HCEC 1CT (cell line): ENCODE results near the gene NF2.
"Not testable (repeated sequence)": the region's sequence is repeated elsewhere in the genome, so short reads cannot be mapped to it uniquely, and the experiment has no call there.

Experiments
- DNase-seq: peaks from one replicate; pipeline ENCODE4 v3.0.0-alpha.2; 2017

The NF2 gene

DNA sequence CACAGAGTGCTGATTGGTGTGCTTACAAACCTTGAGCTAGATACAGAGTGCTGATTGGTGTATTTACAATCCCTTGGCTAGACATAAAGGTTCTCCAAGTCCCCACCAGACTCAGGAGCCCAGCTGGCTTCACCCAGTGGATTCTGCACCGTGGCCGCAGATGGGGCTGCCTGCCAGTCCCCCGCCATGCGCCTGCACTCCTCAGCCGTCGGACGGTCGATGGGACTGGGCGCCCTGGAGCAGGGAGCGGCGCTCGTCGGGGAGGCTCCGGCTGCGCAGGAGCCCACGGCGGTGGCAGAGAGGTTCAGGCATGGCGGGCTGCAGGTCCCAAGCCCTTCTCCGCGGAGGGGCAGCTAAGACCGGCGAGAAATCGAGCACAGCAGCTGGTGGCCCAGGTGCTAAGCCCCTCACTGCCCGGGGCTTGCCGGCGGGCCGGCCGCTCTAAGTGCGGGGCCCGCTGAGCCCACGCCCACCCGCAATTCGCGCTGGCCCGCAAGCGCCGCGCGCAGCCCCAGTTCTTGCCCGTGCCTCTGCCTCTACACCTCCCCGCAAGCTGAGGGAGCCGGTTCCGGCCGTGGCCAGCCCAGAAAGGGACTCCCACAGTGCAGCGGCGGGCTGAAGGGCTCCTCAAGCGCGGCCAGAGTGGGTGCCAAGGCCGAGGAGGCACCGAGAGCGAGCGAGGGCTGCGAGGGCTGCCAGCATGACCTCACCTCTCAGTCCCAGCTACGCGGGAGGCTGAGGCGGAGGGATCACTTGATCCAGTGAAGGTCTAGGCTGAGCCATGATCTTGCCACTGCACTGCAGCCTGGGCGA lies 5.4 kb upstream of the NF2 start:
- DNase-seq, result not testable (repeated sequence)

DNA sequence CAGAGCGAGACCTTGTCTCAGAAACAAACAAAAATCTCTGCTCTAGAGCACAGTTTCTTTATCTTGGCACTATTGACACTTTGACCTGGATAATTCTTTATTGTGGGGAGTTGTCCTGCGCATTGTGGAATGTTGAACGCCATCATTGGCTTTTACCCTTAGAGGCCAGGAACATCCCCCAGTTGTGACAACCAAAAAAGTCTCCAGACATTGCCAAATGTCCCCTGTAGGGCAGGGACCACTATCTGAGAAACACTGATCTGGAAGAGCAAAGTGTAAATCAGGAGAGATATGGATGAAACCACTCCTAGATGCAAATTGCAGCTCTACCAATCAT lies 4.8 kb upstream of the NF2 start:
- DNase-seq, result no peak

DNA sequence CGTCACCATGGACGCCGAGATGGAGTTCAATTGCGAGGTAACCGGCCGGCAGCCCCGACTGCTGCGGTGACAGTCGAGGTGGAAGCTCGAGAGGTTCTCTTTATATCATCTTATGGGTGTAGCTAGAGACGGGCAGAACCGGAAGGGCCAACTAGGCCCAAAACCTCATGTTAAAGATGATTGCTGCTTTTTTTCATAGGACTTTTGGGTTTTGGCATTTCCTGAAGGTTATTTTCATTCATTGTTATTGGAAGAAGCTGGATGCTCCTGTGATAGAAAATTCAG lies 585 bp downstream of the NF2 start:
- peak; percentile 23 for DNase-seq

DNA sequence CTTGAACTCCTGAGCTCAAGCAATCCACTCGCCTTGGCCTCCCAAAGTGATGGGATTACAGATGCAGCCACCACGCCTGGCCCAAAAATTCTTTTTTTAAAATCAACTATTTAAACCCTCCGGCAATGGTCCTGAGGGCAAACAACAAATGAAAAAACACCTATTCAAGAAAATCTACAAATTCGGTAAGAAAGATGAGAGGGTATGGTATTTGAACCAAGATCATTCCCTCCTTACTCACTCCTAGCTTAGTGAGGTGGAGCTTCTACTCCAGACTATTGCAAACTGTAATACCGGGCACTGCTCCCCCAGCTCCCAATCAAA lies 2.1 kb downstream of the NF2 start:
- no peak for DNase-seq

DNA sequence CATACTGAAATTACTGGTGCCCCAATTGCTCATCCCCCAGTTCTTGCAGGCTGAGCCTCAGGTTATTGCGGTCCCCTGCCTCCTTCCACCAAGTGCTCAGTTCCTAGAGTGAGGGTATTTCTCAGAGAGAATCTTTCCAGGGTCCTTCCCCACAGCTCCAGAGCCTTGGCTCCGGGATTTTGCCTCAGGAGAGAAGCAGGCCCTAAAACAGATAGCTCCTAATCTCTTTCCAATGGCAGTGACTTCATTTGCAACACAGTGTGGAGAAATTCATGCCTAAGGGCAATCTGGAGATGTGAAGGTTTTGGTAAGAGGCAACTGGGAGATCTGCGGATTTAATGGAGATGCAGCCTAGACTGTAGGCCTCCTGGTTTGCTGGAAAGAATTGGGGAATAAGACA lies 2.9 kb downstream of the NF2 start:
- no peak for DNase-seq

DNA sequence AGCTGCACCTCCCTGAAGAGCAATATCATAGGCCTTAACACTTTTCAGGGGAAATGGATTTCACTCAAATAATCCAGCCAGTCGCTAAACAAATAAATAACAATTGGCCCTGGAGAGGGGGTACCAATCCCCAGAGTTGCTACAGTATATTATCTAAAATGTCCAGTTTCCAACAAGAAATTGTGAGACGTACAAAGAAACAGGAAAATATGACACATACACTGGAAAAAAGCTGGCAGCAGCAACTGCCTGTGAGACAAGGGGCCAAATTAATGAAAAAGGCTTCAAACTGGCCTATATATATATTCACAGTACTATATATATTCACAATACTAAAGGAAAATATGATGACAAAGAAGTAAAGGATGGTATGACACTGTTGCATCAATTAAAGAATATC lies 4.0 kb downstream of the NF2 start:
- DNase-seq, result no peak

DNA sequence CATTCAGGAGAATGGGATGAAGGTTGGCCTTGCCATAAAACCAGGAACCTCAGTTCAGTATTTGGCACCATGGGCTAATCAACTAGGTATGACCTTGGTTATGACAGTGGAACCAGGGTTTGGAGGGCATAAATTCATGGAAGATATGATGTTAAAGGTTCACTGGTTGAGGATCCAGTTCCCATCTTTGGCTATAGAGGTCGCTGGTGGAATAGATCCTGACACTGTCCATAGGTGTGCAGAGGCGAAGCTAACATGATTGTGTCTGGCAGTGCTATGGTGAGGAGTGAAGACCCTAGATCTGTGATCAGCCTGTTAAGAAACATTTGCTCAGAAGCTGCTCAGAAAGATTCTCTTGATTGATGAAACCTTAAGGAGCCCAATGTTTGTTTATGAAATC lies 5.7 kb downstream of the NF2 start:
- no peak for DNase-seq

DNA sequence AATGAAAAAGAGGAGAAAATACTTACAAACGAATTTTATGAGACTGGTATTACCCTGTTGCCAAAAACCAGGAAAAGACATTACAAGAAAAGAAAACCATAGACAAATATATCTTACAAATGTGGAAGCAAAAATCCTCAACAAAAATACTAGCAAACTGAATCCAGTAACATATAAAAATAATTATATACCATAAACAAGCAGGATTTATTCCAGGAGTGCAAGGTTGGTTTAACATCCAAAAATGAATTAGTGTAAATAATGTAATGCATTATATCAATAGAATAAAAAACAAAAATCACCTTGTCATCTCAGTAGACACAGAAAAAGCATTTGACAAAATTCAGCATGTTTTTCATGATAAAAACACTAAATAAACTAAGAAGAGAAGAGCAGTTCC lies 7.3 kb downstream of the NF2 start:
- no peak for DNase-seq

DNA sequence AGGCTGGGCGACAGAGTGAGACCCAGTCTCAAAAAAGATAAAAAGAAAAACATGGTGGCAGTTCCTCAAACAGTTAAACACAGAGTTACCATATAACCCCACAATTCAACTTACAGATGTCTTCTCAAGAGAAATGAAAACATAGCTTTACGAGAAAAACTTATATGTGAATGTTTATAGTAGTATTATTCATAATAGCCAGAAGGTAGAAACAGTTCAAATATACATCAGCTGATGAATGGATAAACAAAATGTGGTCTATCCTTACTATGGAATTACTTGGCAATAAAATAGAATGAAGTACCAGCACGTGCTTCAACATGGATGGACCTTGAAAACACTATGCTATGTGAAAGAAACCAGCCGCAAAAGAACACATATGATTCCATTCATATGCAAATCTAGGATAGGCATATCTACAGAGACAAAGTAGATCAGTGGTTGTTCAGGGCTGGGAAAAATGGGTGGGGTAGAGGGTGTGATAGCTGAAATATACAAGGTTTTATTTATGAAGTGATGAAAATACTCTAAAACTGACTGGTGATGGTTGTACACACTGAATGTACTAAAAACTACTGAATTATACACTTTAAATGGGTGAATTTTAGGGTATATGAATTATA lies 12.4 kb downstream of the NF2 start:
- DNase-seq, result no peak

DNA sequence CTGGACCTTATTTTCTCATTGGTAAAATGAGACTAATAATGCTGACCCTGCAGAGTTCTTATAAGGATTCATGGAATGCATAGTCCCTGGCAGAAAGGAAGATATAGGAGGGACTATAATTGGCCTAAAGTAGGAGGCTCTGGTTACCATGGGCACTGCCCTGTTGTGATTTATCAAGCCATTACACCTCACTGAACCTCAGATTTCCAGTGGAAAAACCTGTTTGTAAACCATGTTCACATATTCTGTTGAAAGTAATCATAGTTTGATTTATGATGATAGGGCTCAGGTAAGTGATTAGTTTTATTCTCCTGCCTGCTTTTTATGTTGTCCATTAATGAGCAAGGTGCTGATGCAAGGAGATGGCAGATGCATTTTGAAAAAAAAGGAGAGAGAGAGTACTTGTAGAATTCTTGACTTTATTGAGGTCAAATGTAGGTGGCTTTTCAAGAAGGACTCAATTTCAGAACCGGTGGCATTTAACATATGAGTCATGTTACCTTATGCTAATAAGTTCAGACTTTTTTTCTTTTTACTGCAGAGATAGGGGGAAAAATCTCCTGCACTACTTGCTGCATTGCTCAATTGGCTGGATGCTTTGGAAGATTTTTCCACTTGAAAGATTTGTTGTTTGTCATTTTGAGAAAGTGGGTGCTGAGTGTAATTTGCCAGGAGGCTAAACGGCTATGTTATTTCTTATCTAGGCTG lies 14.6 kb downstream of the NF2 start:
- peak; percentile 29 for DNase-seq

DNA sequence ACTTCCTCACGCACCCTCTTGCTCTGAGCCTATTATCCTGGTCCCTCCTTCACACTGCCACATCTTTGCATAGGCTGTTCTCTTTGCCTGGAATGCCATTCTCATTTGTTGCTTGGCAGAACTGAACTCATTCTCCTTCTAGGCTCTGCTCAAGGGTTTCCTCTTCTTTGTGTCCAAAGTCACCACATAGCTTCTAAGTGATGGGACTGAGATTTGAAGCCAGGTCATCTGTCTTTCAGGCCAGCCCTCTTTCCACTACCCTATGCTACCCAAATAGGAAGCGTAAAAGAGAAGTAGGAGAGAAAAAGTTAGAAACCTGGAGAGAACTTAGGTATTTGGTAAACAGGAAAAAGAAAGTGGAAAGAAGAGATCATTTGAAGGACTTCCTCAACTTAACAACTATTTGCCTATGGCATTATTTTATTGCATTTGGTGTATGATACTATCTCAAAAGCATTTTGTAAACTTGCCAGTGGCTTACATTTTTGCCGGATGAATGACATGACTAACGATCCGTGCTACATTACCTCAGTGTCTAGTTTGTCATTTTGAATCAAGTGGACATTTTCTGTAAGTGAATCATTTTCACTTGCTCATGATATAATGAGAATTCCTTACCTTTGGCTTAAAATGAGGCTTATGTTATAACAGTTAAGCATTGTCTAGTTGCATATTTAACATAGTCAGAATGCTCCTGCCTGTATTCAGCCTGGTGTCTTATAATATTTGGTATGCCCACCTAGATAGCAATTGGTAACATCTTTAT lies 18.5 kb downstream of the NF2 start:
- DNase-seq, result peak; percentile 97

DNA sequence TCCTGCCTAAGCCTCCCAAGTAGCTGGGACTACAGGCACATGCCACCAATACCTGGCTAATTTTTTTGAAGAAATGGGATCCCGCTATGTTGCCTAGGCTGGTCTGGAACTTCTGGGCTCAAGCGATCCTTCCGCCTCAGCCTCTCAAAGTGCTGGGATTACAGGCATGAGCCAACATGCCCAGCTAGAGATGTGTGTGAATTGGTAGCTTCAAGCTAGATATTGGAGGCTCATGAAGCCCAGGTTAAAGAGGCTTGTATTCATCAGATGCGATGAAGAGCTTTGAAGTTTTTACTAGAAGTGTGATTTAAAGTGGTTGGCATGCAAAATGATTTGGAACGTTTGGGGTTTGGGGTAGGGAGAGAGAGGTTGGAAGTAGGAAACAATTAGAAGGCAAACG lies 19.6 kb downstream of the NF2 start:
- no peak for DNase-seq

DNA sequence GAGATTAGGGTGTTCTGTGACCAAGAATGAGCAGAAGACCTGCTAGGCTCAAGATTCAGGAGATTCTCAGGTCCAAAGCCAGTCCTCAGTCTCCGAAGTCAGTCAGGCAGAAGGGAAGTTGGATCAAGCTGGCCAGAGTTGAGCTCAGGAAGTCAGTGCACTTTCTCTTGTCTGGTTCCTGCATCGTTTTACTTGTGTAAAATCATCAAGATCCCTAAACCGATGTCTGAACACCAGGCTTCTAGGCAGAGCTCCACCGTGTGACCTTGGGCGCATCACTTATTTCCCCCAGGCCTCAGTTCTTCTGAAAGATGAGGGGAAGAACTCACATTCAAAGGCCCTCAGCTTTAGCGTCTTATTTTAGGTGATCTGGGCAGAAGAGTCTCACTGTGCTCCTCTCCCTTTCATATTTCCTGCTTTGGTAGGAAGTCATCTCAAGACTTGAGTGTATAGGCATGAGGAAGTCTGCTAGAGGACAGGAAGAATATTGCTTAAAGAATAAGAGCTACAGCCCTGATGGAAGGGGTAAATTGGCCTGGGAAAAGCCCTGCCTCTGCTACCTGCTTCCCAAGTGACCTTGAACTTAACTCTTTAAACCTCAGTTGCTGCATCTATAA lies 20.2 kb downstream of the NF2 start:
- no peak for DNase-seq

DNA sequence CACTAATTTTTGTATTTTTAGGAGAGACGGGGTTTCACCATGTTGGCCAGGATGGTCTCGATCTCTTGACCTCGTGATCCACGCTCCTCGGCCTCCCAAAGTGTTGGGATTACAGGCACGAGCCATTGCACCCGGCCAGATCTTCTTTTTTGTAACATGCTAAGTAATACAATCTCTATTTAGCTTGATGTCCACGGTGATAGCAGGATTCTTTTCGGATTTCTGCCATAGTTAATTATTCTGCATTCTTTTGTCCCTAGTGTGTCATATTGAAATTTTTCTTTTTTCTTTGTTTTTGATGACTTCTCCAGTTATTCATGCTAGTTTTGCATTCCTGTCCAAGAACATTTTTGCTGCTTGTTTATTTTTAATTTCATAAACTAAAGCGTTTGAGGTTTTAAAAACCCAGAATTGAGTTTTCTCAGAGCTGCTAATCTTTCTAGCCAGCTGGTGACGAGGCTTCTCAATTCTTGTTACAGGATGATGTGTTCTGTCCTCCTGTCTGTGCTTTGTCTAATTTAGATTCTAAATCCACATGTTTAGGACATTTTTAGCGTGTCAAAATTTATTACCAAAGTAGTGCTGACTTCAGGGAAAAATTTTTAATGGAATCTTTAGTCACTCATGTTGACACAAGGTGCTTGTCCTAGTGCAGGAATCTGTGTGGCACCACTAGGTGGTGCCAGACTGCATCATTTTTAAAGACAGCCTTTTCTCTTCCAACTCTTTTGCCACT lies 21.8 kb downstream of the NF2 start:
- DNase-seq, result peak; percentile 86

DNA sequence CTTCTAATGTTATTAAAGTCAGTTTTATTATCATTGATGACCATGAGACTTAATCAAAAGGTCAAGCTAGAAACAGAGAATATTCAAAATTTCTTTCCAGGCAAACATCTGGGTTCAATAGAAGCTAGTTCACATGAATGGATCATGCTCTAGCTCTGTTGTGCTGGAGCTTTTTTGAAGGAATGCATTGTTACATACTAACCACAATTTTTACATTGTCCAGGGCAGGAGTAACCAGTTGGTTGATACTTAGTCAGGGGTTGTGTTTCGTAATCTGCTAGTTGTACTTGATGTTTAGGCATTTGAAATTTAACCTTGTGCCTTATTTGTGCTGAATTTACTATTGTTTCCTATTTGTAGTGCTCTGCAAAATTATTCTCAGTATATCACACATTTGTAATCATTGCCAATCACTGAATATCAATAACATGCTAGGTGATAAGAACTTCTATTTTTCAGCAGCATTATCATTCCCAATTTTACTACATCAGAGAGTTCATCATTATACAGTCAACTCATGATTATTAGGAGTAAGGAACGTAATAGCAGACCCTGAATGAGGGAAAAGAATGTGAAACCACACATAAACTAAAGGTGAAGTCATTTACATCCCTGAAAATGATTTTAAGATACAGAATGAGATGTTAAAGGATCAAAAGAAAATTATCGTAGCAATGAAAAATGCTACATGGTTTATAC lies 23.2 kb downstream of the NF2 start:
- peak; percentile 92 for DNase-seq

DNA sequence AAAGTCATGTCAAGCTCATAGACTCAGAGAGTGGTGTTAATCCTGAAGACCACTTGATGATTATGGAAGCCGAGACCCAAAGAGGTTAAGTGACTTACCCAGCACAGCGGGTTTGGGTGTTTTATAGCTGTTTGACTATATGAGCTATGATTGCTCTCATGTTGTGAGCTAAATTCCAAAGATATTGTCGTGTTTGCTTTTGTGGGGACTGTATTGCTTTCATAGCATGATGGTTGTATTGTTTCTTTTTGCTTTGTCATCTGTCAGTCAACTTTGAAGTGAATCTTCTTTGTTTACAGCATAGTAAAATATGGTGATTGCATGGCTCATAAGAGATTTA lies 23.7 kb downstream of the NF2 start:
- DNase-seq, result no peak

DNA sequence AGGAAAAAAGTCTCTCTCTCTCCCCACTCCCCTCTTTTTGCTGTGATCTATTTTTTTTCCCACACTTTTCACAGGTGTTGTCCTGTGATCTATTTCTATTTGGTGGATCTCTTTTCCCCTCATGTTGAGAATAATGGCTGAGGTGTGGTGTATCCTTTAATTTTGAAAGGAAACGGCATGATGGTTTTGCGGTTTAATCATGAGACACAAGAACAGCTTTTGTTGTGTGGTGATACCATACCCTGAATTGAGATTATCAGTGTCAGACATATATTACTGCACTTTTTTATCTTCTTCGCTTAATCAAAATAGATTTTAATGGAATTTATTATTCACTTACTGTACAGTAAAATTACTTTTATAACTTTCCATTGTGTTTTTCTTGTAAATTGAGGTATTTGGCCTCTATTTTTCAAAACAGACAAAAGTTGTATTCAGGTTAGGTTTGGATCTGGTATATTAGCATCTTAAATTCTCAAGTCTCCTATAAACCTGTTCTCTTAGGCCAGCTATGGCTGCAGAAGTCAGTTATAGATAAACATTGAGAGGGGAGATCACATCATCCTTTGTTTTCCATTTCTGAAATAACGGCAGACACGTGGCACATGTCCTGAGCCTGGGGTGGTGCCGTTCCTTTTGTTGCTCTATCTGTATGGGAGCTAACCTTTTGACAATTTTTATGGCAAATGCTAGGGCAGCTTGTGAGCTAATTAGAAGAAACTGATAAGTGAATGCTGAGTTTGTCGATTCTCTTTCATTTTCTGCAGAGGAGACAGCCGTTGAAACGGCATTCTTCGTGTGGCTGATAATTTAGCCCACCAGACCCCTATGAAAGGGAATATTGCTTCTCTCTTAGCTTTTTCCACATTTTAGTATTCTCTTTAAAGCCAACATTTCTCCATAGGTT lies 25.8 kb downstream of the NF2 start:
- DNase-seq, result no peak

DNA sequence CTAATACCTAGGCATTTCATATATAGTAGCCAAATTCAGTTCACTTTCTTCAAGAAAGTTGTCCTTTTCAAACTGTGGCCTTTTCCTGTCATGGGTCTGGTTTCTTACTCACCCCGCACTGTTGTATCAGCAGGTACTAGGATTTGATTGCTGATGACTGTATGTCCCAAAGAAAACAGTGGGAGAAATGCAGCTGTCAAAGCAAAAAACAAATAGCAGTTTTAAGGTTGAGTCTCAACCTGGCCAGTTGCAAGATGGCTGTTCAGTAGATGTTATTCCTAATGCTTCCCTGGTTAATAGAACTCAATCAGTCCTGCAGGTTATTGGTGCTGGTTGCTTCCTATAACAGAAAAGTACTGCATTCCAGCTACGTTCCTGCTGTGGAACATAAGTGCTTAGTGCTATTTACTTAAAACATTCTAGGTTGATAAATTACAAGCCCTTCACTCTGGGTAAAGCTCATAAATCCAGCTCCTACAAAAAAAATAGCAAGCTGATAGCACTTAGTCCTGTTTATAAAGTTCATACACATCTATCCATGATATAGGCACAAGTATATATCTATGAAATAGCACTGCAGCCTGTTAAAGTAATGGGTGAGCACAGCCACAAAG lies 26.6 kb downstream of the NF2 start:
- DNase-seq, result no peak

DNA sequence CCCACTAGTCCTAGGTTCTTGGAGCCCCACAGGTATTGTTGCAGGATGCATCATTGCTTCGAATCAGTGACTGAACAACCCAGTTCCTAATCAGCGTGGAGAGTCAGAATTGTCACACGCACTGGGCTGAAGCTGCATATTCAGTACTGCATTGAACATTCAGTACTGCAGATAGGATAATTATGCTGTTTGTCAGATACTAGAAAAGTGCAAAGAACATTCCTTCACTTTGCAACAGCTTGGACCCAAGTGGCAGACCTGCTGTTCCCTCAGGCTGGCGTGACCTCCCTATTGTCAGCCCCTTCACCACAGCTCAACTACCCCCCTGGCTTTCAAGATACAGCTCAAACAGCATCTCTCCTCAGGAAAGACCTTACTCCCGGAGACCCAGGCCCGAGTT lies 27.6 kb downstream of the NF2 start:
- DNase-seq, result no peak

DNA sequence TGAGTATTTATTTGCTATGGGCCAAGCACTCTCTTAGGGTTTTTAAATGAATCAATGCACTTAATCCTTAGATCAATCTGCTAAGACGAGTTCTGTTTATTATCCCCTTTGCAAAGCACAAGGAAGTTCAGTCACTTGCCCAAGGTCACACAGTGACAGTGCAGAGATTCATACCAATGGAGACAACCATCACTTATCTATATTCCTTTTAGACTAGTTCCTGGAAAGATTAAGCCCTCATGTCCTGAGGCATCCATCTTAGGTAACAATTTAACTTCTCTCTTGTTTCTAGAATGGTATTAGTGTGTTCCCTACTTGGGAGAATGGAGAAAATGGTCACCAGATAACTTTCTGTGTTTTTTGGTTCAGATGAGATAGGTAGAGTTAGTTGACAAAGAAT lies 28.3 kb downstream of the NF2 start:
- DNase-seq, result no peak

DNA sequence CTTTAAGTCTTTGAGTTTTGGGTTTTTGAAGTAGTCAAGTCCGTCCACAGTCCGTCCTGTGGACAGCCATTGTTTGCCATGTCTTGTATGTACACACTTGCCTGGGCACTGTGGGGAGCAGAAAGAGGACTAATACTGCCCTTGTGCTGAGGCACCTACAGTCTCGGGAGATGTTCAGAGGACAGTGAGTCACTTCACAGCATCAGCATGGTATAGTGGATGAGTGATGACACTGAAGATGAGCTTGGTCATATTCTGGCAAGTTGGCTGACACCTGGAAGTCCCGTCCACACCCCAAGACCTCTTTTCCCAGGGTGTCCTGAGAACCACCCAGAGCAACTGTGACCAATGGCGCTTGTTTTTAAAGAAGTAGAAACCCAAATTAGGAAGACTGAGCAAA lies 29.2 kb downstream of the NF2 start:
- no peak for DNase-seq
